Activated CD4-positive, alpha-beta T cell treated with anti-CD3 and anti-CD28 coated beads for 1 hour (primary cell): ENCODE data around the gene FAM90A1.
"Not testable (repeated sequence)": the region's sequence is repeated elsewhere in the genome, so short reads cannot be mapped to it uniquely, and the experiment has no call there.

Experiments used
- DNase-seq: peaks from one replicate; pipeline ENCODE4 v3.0.0-alpha.2; 2020

The FAM90A1 gene

DNA sequence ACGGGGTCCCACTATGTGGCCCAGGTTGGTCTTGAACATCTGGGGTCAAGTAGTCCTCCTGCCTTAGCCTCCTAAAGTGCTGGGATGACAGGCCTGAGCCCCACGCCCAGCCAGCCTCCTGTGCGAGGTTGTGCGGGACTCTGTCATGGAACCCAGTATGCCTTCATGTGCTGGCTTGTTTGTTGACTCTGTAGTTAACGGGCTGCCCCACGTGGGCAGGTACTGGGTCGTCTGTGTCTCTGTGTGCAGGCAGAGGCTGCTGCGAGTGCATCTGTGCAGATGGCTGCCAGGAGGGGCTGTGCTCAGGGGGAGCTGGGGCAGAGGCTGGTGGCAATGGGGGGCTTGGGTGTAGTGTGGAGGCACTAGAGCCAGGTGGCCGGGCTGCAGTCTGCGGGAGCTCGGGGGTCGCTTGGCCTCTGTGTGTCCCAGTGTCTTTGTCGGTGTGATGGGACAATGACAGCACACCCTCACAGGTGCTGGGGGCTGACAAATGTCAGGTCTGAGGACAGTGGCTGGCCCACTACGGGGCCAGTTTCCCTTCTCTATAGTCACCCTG lies 6.0 kb upstream of the FAM90A1 start:
- not testable (repeated sequence) for DNase-seq

DNA sequence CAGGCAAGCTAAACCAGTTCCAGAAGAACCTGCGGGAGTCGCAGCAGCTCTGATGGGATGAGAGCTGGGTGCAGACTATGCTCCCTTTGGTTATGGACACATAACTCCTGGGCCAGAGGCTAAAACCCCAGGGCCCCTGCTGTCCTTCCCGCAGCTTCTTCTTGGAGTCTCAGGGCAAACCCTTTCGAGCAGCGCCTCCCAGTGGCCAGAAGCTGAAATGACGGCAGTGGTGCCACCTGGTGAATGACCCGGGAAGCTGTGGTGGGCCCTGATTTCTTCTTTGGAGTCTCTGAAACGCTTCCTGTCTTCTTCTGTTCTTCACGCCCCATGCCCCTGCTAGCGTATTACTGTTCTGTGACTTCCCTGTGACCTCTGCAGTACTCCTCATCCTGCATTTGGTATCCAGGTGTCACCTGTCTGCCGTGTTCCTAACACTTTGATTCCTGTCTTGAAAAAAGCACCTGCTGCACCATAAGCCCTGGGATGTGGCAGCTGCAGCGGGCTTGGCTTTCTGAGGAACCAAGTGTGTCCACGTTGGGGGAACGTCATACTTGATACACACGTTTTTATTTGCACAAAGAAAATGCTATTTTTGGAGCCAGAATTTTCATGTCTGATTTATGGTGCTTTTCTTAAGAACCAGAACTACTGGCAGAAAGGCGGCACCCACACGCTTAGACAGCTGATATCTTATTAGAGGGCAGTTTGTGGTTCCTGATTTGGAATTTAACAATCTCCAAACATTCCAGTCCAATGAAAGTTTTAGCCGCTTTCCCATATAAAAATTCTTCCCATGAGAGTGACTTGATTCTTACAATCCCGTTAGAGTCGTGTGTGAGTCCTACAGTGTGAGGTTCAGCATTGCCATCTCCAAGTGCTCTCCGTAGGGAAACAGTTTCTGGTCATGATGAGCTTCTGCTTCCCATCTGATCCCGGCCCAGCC lies 4.5 kb upstream of the FAM90A1 start:
- DNase-seq, result peak; percentile 56

DNA sequence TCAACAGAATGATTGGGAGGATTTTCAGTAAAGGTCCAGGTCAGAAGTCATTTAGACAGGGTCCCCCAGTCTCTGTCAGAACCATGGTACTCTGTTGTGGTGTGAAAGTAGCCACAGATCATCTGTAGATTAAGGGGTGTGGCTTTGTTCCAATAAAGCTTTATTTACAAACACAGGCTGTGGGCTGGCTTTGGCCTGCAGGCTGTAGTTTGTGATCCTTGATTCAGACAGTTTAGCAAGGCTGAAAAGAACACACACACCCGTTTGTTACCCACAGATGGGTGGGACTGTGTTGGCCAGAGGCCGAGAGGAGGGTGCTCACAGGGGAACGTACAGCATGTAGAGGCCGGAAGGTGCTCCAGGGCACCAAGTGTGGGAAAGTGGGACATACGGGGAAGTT lies 3.6 kb upstream of the FAM90A1 start:
- DNase-seq, result not testable (repeated sequence)

DNA sequence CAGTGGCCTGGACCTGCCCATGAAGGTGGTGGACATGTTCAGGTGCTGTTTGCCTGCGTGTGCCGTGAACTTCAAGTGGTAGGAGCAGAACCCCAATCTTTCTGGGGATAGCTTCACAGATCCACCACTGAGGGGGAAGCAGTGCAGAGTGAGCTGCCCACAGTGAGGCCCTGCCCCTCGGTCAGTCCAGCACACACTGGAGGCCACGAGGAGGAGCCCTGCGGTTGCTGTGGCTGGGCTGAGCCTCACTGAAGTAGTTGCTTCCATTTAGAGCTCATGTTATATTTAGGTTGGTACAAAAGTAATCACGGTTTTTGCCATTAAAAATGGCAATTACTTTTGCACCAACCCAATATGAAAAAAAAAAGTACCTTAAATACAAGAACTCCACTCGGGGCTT lies 2.1 kb upstream of the FAM90A1 start:
- not testable (repeated sequence) for DNase-seq

DNA sequence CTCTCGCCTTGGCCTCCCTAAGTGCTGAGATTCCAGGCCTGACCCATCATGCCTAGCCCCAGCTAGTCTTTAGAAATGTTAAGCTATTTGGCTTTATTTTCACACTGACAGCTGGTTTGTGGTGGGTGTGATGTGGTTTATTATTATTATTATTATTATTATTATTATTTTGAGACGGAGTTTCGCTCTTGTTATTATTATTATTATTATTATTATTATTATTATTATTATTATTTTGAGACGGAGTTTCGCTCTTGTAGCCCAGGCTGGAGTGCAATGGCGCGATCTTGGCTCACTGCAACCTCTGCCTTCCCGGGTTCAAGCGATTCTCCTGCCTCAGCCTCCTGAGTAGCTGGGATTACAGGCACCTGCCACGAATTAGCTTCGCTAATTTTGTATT lies 1.2 kb upstream of the FAM90A1 start:
- DNase-seq, result not testable (repeated sequence)

DNA sequence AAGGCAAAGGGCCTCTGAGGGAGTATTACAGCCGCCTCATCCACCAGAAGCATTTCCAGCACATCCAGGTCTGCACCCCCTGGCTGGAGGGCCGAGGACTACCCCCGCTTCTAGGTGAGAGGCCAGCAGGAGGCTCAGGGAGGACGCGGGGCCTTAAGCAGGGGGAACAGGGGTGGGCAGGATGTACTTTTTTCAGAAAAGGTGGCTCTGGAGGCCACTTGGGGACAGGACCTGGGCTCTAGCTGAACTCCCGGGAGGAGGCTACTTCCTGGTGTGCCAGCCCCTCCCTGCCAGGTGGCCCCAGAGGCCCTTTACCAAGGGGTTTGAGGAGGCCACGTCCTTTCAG lies 287 bp upstream of the FAM90A1 start:
- DNase-seq, result not testable (repeated sequence)

DNA sequence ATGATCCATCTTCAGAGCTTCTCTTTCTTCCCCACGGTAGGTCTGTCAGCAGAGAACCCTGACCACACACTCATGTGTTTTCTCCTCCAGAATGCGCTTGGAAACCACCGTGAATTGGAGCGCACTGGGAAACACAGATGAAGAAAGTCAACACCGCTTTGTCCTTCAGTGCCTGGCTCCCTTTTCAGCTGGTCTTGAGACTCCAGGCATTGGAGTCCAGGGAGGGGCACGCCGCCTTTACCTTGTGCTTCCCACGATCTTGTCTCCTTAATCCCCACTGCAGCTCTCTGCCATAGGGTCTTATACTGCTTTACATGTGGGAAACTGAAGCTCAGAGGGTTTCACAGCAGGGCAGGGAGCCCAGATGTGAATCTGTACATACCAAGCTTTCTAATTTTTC lies 1.1 kb downstream of the FAM90A1 start:
- no peak for DNase-seq

DNA sequence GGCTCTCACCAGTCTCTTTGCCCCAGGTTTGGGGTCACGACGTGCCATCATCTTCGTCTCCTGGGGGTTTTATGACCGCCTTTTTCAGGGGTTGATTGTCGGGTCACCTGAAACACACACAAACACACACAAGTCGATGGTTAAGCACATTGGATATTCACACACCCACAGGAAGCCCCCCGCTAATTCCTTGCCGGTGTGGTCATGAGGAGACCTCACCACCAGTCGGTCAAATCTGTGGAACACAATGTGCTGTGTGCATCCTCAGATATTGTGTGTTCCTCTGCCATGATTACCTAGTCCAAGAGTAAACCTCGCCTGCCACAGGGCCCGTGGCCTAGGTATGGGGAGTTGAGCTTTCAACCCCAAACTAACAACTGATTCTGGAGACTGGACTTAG lies 2.6 kb downstream of the FAM90A1 start:
- DNase-seq, result not testable (repeated sequence)

DNA sequence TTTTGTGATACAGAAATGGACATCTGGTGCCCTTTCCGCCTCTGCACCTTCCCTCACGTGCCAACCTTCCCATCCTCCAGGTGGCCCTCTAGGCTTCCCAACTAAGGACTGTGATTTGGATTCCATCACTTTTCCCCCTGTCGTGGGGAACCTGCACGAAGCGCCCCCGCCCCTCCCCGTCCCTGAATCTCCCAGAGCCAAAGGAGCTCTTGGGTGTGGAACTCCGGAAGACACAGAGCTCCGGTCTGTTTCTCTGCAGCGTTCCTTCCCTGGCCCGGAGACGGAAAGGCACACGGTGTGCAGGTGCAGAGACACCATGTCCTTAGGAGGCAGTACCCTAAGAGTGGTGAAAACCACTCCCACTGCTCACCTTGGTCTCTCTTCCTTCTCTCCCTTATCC lies 3.8 kb downstream of the FAM90A1 start:
- DNase-seq, result not testable (repeated sequence)

DNA sequence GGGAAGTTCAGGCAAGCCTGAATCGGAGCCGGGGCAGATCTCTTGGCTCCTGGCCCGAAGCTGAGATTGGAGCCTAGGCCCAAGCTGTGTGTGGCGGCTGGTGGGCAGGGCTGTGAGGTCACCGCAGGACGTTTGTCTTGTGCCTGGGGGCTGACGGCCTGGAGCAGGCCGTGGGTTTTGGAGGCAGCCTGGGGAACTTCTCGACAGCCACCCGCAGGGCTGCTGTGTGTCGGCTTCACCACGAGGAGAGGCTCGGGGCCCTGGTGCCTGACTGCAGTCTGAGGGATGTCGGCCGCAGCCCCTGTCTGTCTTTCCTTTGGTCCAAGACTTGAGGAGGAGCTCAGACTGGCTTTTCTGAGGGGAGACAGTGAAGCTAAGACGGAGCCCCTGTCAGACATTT lies 5.1 kb downstream of the FAM90A1 start:
- DNase-seq, result not testable (repeated sequence)

DNA sequence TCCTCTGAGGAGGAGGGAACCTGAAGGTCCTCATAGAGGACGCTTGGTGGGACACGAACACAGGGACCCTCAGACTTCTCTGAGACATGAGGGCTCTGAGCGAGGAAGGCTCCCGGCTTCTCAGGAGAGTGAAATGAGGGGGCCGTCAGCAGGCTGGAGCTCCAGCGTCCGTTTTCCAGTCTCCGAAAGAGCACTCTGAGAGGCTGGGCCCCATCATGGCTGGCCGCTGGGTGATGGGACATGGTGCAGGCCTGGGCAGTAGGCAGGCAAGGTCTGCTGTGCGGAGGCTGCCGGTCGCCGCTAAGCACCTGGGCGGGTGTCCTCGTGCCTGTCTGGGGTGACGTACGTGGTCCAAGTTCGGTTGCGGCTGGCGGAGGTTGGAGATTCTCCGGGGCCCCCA lies 5.6 kb downstream of the FAM90A1 start:
- not testable (repeated sequence) for DNase-seq

DNA sequence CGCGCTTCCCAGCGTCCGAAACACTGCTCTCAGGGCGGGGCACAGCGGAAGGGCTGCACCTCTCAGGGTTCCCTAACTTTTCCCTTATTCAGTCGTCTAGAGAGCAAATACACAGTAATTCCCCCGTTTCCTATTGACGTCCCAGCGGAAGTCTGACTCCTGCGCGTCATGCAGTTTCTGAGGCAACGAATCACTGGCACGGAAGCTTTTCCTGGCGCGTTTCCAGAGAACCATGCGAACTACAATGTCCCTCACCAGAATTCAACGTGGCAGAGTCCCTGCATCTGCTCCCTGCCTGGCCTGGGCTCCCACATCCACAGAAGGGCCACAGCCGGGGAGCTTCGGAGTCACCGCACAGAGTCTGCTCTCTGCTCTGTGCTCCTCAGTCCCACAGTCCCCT lies 6.0 kb downstream of the FAM90A1 start:
- not testable (repeated sequence) for DNase-seq

DNA sequence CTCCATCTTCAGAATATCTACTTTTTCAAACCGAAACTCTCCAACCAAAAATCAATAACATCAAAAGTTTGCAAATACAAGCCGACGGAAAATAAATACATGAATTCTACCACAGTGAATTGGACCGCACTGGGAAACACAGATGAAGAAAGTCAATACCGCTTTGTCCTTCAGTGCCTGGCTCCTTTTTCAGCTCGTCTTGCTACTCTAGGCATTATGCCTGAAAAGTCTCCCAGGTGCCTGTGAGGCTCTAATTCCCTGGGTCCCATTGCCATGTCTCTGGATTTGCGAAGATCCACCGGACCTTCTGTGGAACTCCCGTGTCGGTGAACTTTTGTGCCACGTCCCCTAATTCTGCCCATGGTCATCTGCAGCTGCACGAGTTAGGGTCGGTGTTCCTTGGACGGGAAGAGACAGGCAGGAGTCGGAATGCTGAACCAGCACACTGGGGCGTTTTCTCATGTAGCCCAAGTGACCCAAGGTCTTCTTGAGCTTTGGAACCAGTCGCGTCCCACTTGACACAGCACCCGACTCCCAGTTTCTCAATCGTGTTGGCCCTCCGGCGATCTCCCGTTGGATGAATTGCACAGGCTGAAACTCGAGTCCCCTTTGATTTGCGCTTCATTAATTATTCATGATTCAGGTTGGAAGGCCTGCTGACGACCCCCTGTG lies 8.6 kb downstream of the FAM90A1 start:
- not testable (repeated sequence) for DNase-seq

DNA sequence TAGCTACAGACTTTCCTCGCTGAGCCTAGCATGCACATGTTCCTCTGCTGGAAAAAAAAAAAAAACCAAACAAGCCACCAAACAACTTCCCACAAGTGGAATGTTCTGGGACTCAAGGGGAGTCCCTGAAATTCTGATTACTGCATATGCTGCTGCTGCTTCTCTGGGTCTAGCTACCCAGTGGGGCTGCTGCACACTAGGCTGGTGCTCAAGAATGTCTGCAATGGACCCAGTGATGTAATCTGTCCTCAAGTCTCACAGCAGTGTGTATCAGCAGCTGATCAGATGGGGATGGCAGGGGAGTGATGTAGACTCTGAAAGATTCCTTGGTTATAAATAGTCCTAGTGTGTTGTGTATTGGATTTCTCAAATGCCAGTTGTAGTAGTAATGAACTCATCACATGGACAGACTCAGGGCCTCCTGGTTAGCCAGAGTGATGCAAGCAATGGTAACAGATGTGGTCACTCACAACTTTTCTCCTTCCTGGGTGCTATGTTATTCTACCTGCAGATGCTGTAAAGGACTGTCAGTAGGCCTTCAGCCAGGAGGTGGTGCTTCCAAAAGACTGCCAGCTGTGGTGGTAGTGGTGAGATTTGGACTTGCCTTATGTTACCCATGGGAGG lies 29.6 kb downstream of the FAM90A1 start:
- DNase-seq, result not testable (repeated sequence)

DNA sequence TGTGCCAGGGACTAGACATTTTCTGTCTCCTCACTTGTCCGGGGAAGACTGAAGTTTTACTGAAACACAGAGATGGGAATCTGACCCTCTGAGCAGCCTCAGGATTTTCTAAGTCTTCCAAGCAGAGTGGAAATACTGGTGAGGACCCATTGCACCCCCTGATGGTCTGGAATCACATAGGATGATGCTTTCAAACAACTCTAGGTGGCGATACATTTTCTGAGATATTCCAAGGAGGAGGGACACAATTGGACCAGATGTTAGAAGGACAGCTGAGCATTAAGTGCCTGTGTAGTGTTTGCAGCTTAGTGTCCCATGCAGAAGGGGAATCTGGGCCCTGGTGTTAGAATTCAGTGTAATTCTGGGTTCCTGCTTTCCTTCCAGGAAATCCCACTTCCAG lies 39.3 kb downstream of the FAM90A1 start:
- DNase-seq, result not testable (repeated sequence)

DNA sequence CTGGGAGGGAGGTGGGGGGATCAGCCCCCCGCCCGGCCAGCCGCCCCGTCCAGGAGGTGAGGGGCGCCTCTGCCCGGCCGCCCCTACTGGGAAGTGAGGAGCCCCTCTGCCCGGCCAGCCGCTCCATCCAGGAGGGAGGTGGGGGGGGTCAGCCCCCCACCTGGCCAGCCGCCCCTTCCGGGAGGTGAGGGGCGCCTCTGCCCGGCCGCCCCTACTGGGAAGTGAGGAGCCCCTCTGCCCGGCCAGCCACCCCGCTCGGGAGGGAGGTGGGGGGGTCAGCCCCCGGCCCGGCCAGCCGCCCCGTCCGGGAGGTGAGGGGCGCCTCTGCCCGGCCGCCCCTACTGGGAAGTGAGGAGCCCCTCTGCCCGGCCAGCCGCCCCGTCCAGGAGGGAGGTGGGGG lies 43.2 kb downstream of the FAM90A1 start:
- DNase-seq, result not testable (repeated sequence)

DNA sequence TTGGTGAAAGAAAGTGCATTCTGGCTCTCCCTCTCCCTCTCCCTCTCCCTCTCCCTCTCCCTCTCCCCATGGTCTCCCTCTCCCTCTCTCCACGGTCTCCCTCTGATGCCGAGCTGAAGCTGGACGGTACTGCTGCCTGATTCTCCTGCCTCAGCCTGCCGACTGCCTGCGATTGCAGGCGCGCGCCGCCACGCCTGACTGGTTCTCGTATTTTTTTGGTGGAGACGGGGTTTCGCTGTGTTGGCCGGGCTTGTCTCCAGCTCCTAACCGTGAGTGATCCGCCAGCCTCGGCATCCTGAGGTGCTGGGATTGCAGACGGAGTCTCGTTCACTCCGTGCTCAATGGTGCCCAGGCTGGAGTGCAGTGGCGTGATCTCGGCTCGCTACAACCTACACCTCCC lies 44.1 kb downstream of the FAM90A1 start:
- not testable (repeated sequence) for DNase-seq

DNA sequence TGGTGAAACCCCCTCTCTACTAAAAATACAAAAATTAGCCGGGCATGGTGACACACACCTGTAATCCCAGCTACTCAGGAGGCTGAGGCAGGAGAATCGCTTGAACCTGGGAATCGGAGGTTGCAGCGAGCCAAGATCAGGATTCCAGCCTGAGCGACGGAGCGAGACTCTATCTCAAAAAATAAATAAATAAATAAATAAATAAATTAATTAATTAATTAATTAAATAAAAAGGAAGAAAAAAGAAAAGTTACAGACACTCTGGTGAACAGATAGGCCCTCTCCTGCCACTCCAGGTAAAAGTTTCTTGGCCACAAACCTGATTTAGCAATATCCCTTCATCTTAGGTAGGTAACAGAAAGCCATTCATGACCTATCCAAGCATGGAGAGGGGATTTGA lies 44.5 kb downstream of the FAM90A1 start:
- not testable (repeated sequence) for DNase-seq

DNA sequence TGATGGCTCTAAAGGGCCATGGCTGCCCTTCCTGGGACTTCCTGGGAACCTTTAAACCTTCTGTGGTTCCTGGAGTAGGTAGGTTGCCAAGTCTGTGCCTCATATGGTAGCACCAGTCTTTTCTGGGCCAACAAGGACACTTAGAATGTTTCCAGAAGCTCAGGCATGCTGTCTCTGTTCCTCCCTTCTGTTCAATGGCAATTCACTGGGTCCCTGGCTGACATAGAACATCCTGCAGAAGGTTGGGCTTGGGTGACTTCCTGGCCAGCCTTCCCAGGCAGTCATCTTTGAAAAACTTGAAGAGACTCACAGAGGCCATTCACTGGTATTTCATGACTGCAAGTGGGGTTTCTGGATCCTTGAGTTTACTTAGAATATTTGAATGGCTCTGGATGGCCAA lies 46.1 kb downstream of the FAM90A1 start:
- not testable (repeated sequence) for DNase-seq

DNA sequence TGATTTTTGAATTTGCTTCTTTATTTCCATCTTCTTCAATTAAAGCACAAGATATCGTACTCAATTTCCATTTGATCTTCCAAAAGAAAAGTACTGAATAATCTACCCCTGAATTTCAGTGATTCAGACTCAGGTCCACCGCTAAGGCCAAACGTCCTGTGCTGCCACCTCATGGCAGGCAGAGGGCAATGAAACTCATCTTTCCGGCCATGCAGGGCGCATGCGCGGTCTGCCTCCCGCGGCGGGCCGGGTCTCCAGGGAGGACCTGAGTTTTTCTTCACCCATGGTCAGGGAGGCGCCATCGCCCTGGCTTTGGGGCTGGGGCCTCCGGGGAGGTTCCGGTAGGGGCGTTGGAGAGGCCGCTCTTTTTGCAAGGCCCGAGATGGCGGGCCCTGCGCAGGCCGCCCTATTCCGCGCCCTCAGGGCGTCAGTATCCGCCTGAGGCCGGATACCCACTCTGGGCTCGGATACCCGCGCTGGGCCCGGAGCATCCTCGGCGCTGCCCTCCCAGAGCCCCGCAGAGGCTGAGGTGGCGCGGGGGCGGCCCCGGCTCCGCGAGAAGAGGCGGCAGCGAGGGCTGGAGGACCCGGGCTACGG lies 47.3 kb downstream of the FAM90A1 start:
- DNase-seq, result peak; percentile 64

DNA sequence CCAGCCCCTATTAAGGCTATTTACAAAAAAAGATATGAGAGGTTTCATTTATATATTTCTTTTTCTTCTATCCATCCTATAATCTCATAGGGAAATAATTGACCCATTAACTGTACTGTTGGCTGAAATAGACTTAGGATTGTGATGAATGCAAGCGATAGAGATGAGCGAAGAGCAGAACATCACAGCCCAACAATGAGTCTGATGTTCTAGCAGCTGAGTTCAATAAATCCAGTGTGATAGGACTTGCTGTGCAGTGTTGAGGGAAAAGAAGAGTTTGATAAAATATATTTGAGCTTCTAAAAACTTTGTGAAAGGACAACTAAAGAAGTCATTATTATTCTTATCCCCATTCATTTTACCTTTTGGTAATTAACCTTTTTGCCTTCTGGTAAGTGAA lies 54.5 kb downstream of the FAM90A1 start:
- DNase-seq, result not testable (repeated sequence)
